Fibroblast of skin of left biceps (primary cell): ENCODE measurements around the gene NPM3.

Experiments used
- DNase-seq, 2 experiments: peaks; one replicate each; pipeline ENCODE4 v3.0.0-alpha.2; 2013; ENCODE audit warnings: low read depth in 2 of 2

NPM3 gene

GRCh38 chr10:101782811-101783735 is at the start of gene NPM3:
Gene NPM3 (minus strand): TSS chr10:101783446. CDS start chr10:101783390, 56 bp downstream.
- peak; percentile 27 to 32 for DNase-seq

GRCh38 chr10:101832325-101832771 is 49.1 kb upstream of the NPM3 start:
- no peak for DNase-seq

- no peak for DNase-seq
Measured at GRCh38 chr10:101831169-101831811, 48.0 kb upstream of the NPM3 start.

- peak; percentile 84 to 85 for DNase-seq
Measured at GRCh38 chr10:101830322-101831168, 47.3 kb upstream of the NPM3 start.

- DNase-seq: no peak
Measured at GRCh38 chr10:101829561-101830315, 46.5 kb upstream of the NPM3 start.

GRCh38 chr10:101828766-101829551 is 45.7 kb upstream of the NPM3 start:
- DNase-seq: no peak

GRCh38 chr10:101827919-101828600 is 44.8 kb upstream of the NPM3 start:
- DNase-seq: no peak

- no peak for DNase-seq
Measured at GRCh38 chr10:101826852-101827434, 43.7 kb upstream of the NPM3 start.

GRCh38 chr10:101824736-101825135 is 41.5 kb upstream of the NPM3 start:
- DNase-seq: no peak

GRCh38 chr10:101818872-101819633 is 35.8 kb upstream of the NPM3 start:
- DNase-seq: no peak

GRCh38 chr10:101818119-101818871 is 35.0 kb upstream of the NPM3 start, which contains the start of gene OGA:
Gene OGA (minus strand): TSS chr10:101818444. CDS start chr10:101818022, 422 bp downstream.
- DNase-seq: peak; percentile 100

GRCh38 chr10:101817337-101818118 is 34.3 kb upstream of the NPM3 start:
- DNase-seq: peak; percentile 81

GRCh38 chr10:101816913-101817336 is 33.7 kb upstream of the NPM3 start:
- no peak for DNase-seq

- DNase-seq: no peak
Measured at GRCh38 chr10:101816376-101816775, 33.1 kb upstream of the NPM3 start.

- no peak for DNase-seq
Measured at GRCh38 chr10:101814466-101815071, 31.3 kb upstream of the NPM3 start.

GRCh38 chr10:101812606-101813005 is 29.4 kb upstream of the NPM3 start:
- no peak for DNase-seq
